OCI-LY7 (cell line): ENCODE measurements around the gene TBC1D1. TPM values are rescaled to one million over a fixed set of nuclear protein-coding genes. Genes with fewer than 3 reads are reported as not detected.

Experiments used
- BruUV-seq: library from RNA; stranded (reverse); fragments of 400-500 nt; replicated peaks from 2 replicates; lab custom pipeline; 2021; lab: Mats Ljungman, UMichigan
- CTCF ChIA-PET: fragments of 300-600 bp; sonication (Branson Sonifier 250); formaldehyde crosslinking; loops from one replicate; lab custom pipeline; 2022; ENCODE audit warnings: antibody characterized with exemption; ENCODE audit not compliant: unreplicated experiment; lab: Charles Lee
- POLR2A ChIA-PET: fragments of 300-600 bp; sonication (Branson Sonifier 250); formaldehyde crosslinking; loops from one replicate; lab custom pipeline; 2022; ENCODE audit warnings: antibody characterized with exemption; lab: Charles Lee
- DNase-seq: peaks from one replicate; pipeline ENCODE4 v3.0.0-alpha.2; 2015; ENCODE audit warnings: low spot score
- H2AFZ ChIP-seq: fragments of 200-600 bp; sonication (generic), shearing (Covaris generic); 2 replicates; pipeline ENCODE4 v1.6.1; 2014; ENCODE audit warnings: mild to moderate bottlenecking, antibody characterized with exemption, low read length, moderate library complexity
- H3K27ac ChIP-seq: fragments of 200-600 bp; sonication (generic); 2 replicates; pipeline ENCODE4 v1.5.1; 2014; ENCODE audit warnings: mixed run types, low read depth, mild to moderate bottlenecking, moderate library complexity, low read length, inconsistent platforms; ENCODE audit not compliant: poor library complexity, severe bottlenecking
- H3K36me3 ChIP-seq: fragments of 200-600 bp; sonication (generic); 2 replicates; pipeline ENCODE4 v1.6.1; 2014; ENCODE audit warnings: mild to moderate bottlenecking, antibody characterized with exemption, low read length, moderate library complexity, mixed read lengths; ENCODE audit not compliant: insufficient read depth
- H3K4me1 ChIP-seq: fragments of 200-600 bp; sonication (generic); 2 replicates; pipeline ENCODE4 v1.5.1; 2014; ENCODE audit warnings: mild to moderate bottlenecking, low read length; ENCODE audit not compliant: insufficient read depth, poor library complexity, severe bottlenecking
- H3K4me2 ChIP-seq: fragments of 200-600 bp; sonication (generic); 2 replicates; pipeline ENCODE4 v1.6.1; 2014; ENCODE audit warnings: mild to moderate bottlenecking, low read length
- H3K4me3 ChIP-seq: fragments of 200-600 bp; sonication (generic); 2 replicates; pipeline ENCODE4 v1.5.1; 2014; ENCODE audit warnings: mild to moderate bottlenecking, low read depth, low read length; ENCODE audit not compliant: poor library complexity, severe bottlenecking
- H3K79me2 ChIP-seq: fragments of 200-600 bp; sonication (generic); 2 replicates; pipeline ENCODE4 v1.6.1; 2016; ENCODE audit warnings: low read depth, mild to moderate bottlenecking, low read length, moderate library complexity, mixed read lengths; ENCODE audit not compliant: insufficient read depth
- H3K9me2 ChIP-seq: fragments of 200-600 bp; sonication (generic); 2 replicates; pipeline ENCODE4 v1.6.1; 2016; ENCODE audit warnings: mild to moderate bottlenecking, low read length, mixed read lengths; ENCODE audit not compliant: insufficient read depth
- H3K9me3 ChIP-seq: fragments of 200-600 bp; sonication (generic); 2 replicates; pipeline ENCODE4 v1.6.1; 2014; ENCODE audit warnings: mild to moderate bottlenecking, mixed run types, low read length, mixed read lengths
- H4K20me1 ChIP-seq: fragments of 200-600 bp; sonication (generic); 2 replicates; pipeline ENCODE4 v1.6.1; 2014; ENCODE audit warnings: mild to moderate bottlenecking, antibody characterized with exemption, low read length, moderate library complexity, mixed read lengths; ENCODE audit not compliant: insufficient read depth
- EZH2phosphoT487 ChIP-seq: fragments of 200-600 bp; sonication (generic); IDR thresholded peaks from 2 replicates; pipeline ENCODE4 v1.6.1; 2018; ENCODE audit warnings: low read depth, borderline replicate concordance, mild to moderate bottlenecking, mixed run types, antibody characterized with exemption, low read length, moderate library complexity, mixed read lengths
- intact Hi-C: fragments of 100-400 bp; cut with micrococcal nuclease; formaldehyde crosslinking; loops from one replicate; pipeline ENCODE4 v1.10.0; 2022; ENCODE audit not compliant: unreplicated experiment
- total RNA-seq, 2 experiments: library from RNA; depleted of rRNA in 1 of 2; stranded (reverse); fragments of >200 nt in 1 of 2; shearing (Covaris generic) in 1 of 2; gene quantifications; 2 replicates each; pipeline ENCODE4 v1.2.3, GENCODE V29; 2014 to 2022
- TF ChIP-seq, protein P1 (sequence below): fragments of 200-600 bp; sonication (generic); conservative IDR thresholded peaks from 2 replicates; pipeline ENCODE4 v1.5.1; 2014; ENCODE audit warnings: mild to moderate bottlenecking, antibody characterized with exemption, low read length, moderate library complexity, mixed read lengths

Gene TBC1D1
- total RNA-seq, 2 experiments from 2014 or later, result 539 to 545 TPM

DNA sequence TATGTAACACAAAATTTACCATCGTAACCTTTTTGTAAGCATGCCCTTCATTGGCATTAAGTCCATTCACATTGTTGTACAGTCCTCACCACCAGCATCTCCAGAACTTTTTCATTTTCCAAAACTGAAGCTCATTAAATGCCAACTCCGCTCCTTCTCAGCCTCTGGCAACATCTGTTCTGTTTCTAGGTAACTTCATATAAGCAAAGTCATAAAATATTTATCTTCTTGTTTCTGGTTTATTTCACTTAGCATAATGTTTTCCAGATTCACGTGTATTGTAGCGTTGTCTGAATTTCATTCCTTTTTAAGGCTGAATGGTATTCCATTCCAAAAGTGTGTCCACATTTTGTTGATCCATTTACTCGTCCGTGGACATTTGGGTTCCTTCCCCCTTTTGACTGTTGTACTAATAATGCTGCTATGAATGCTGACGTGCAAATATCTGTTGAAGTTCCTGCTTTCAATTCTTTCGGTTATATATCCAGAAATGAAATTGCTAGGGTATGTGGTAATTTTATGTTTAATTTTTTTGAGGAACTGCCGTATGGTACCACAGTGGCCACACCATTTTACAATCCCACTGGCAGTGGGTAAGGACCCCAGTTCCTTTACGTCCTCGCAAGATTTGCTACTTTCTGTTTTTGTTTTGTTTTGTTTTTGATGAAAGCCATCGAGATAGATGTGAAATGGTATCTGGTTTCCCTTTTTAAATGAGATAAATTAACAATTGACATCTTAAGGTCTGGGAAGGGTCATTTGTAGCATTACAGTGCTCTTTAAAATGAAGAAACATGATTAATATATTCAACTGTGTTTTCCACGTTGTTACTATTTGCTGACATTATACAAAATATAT, 132.7 kb downstream of the TBC1D1 start:
- 0 out of 2 replicates have a peak, but pooled peaks cover 3% of the 10 kb centered on the region for H4K20me1 ChIP-seq
- H2AFZ ChIP-seq, result no peak overlapping the region
- peaks cover 10% of the 10 kb centered on the region; the same call in 1 of the 2 replicates for H3K9me3 ChIP-seq
- peaks cover 100% of the 10 kb centered on the region for H3K36me3 ChIP-seq
- H3K79me2 ChIP-seq, result peaks cover 15% of the 10 kb centered on the region; the same call in 1 of the 2 replicates
- H3K4me3 ChIP-seq, result no peak overlapping the region
- H3K27ac ChIP-seq, result no peak overlapping the region
- DNase-seq, result no peak
- CTCF ChIA-PET, result no interaction called here
- H3K9me2 ChIP-seq, result no peaks in the 10 kb centered on the region
- intact Hi-C loops, result no loop called here
- POLR2A ChIA-PET, result interaction anchor here (0.6 to 0.8 kb wide), 3 partner anchors 18 to 1323 kb away, joined by 3 read pairs; no protein-coding TSS in a partner anchor
- peaks cover 5% of the 10 kb centered on the region for H3K4me1 ChIP-seq
- no TSS peak for BruUV-seq
- H3K4me2 ChIP-seq, result no peak overlapping the region
- TF ChIP-seq EZH2phosphoT487, result no peak
- TF ChIP-seq, protein P1, sequence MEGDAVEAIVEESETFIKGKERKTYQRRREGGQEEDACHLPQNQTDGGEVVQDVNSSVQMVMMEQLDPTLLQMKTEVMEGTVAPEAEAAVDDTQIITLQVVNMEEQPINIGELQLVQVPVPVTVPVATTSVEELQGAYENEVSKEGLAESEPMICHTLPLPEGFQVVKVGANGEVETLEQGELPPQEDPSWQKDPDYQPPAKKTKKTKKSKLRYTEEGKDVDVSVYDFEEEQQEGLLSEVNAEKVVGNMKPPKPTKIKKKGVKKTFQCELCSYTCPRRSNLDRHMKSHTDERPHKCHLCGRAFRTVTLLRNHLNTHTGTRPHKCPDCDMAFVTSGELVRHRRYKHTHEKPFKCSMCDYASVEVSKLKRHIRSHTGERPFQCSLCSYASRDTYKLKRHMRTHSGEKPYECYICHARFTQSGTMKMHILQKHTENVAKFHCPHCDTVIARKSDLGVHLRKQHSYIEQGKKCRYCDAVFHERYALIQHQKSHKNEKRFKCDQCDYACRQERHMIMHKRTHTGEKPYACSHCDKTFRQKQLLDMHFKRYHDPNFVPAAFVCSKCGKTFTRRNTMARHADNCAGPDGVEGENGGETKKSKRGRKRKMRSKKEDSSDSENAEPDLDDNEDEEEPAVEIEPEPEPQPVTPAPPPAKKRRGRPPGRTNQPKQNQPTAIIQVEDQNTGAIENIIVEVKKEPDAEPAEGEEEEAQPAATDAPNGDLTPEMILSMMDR, result no peak

DNA sequence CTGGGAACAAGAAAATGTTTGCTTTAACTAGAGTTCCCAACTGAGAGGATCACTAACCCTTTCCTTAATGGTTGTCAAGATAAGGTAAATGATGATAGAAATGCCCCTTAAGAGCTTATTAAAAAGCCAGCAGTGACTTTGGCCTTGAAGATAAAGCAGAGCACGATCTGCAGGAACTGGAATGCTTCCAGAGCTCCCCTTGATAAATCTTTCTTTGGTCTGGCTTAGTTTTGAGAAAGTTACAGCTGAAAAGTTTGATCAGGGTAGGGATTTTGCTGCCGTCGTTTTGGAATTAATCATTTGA, 133.3 kb downstream of the TBC1D1 start:
- TF ChIP-seq, protein P1, result no peak
- TF ChIP-seq EZH2phosphoT487, result no peak
- Histone ChIP-seq H3K9me2 (no peaks in the 10 kb centered on the region), H3K27ac (no peak overlapping the region), H3K79me2 (peaks cover 9% of the 10 kb centered on the region; the same call in 1 of the 2 replicates), H2AFZ (no peak overlapping the region), H3K4me1 (peaks cover 5% of the 10 kb centered on the region), H3K9me3 (peaks cover 7% of the 10 kb centered on the region; the same call in 1 of the 2 replicates), H4K20me1 (0 out of 2 replicates have a peak, but pooled peaks cover 2% of the 10 kb centered on the region), H3K4me2 (no peak overlapping the region), H3K4me3 (no peak overlapping the region), H3K36me3 (peaks cover 100% of the 10 kb centered on the region)
- intact Hi-C loops, result no loop called here
- BruUV-seq, result no TSS peak
- no peak for DNase-seq
- ChIA-PET CTCF (no interaction called here), POLR2A (no interaction called here)

DNA sequence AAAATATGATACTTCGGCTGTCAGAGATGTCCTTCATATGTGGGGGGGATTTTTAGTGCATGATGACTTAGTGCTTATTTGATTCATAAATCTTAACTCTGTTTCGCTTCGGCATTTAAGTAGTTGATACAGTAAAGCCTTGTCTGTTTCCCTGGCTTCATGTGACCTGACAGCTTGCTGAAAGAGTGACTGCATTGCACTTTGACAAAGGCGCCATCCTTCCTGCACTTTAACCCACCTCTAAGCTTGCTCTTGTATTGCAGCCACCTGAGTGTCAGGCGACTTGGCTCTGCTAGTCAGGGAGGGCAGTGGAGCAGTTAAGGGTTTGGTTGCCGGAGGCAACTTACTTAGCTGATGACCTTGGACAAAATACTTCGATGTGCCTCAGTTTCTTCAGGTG, 134.8 kb downstream of the TBC1D1 start:
- CTCF ChIA-PET, result no interaction called here
- no peak overlapping the region for H3K27ac ChIP-seq
- no peak for TF ChIP-seq EZH2phosphoT487
- TF ChIP-seq, protein P1, result no peak
- no peak overlapping the region for H3K4me3 ChIP-seq
- intact Hi-C loops, result no loop called here
- H3K4me1 ChIP-seq, result peaks cover 5% of the 10 kb centered on the region
- peaks cover 2% of the 10 kb centered on the region; the same call in 1 of the 2 replicates for H3K9me3 ChIP-seq
- H3K4me2 ChIP-seq, result no peak overlapping the region
- H2AFZ ChIP-seq, result no peak overlapping the region
- H3K9me2 ChIP-seq, result no peaks in the 10 kb centered on the region
- peaks cover 100% of the 10 kb centered on the region for H3K36me3 ChIP-seq
- POLR2A ChIA-PET, result interaction anchor here (0.6 to 1.1 kb wide), 2 partner anchors 48 to 263 kb away, joined by 3 to 4 read pairs; no protein-coding TSS in a partner anchor
- no peak for DNase-seq
- H4K20me1 ChIP-seq, result no peaks in the 10 kb centered on the region
- BruUV-seq, result no TSS peak
- H3K79me2 ChIP-seq, result no peaks in the 10 kb centered on the region
